AG04449 (cell line): ENCODE data around the gene KRT86.

ENCODE experiments used
- CTCF ChIA-PET: fragments of 350-600 bp; formaldehyde crosslinking; extraction: SDS; loops from one replicate; lab custom pipeline; 2021; ENCODE audit warnings: antibody characterized with exemption; lab: Yijun Ruan, JAX
- POLR2A ChIA-PET: fragments of 400-600, 350-600 bp; formaldehyde crosslinking; extraction: SDS; loops from one replicate; lab custom pipeline; 2020; ENCODE audit warnings: antibody characterized with exemption, inconsistent platforms; lab: Yijun Ruan, JAX
- DNase-seq: peaks from one replicate; pipeline ENCODE4 v3.0.0-alpha.2; 2010; ENCODE audit warnings: low read depth, low spot score
- H3K4me3 ChIP-seq: 2 replicates; pipeline ENCODE4 v1.5.1; 2011; ENCODE audit warnings: low read depth, mild to moderate bottlenecking, control low read depth, low read length
- CTCF ChIP-seq: IDR thresholded peaks from one replicate; pipeline ENCODE4 v1.5.1; 2011; ENCODE audit warnings: mild to moderate bottlenecking, moderate library complexity, low read length, control low read depth, inconsistent platforms; ENCODE audit not compliant: insufficient read depth; ENCODE audit errors: missing control alignments

Gene KRT86

GRCh38 chr12:52305921-52306705 lies 31.7 kb downstream of the KRT86 start:
- peak; percentile 4 for TF ChIP-seq CTCF
- ChIA-PET CTCF (interaction anchor here (0.8 to 9.5 kb wide), 15 partner anchors 8 to 579 kb away, joined by 3 to 182 read pairs (median 4); partner anchors contain the start of gene KRT83), POLR2A (no interaction called here)
- no peak for DNase-seq
- no peak overlapping the region for H3K4me3 ChIP-seq

- H3K4me3 ChIP-seq, result no peak overlapping the region
- no peak for DNase-seq
- ChIA-PET POLR2A (interaction anchor here (1.2 kb wide), 1 partner anchor 27 kb away, joined by 3 read pairs; no protein-coding TSS in a partner anchor), CTCF (interaction anchor here (0.8 to 9.5 kb wide), 17 partner anchors 9 to 578 kb away, joined by 3 to 182 read pairs (median 4); partner anchors contain the start of gene KRT83)
- no peak for TF ChIP-seq CTCF
Measured at GRCh38 chr12:52306731-52307130, 32.3 kb downstream of the KRT86 start.

GRCh38 chr12:52307836-52308805 lies 33.7 kb downstream of the KRT86 start:
- ChIA-PET POLR2A (interaction anchor here (1.0 to 1.2 kb wide), 2 partner anchors 28 to 29 kb away, joined by 3 read pairs; no protein-coding TSS in a partner anchor), CTCF (interaction anchor here (0.8 to 9.5 kb wide), 12 partner anchors 7 to 151 kb away, joined by 3 to 182 read pairs (median 8); partner anchors contain the start of gene KRT83)
- no peak for TF ChIP-seq CTCF
- DNase-seq, result no peak
- peak overlapping the region; percentile 53 for H3K4me3 ChIP-seq

- no peak for TF ChIP-seq CTCF
- ChIA-PET POLR2A (interaction anchor here (1.0 kb wide), 1 partner anchor 30 kb away, joined by 3 read pairs; no protein-coding TSS in a partner anchor), CTCF (interaction anchor here (0.6 to 9.5 kb wide), 8 partner anchors 11 to 283 kb away, joined by 3 to 182 read pairs (median 10); partner anchors contain the start of gene KRT83)
- H3K4me3 ChIP-seq, result peak overlapping the region; percentile 53
- no peak for DNase-seq
Measured at GRCh38 chr12:52308806-52309425, 34.5 kb downstream of the KRT86 start.

- no peak for DNase-seq
- ChIA-PET POLR2A (no interaction called here), CTCF (interaction anchor here (1.1 to 9.5 kb wide), 11 partner anchors 11 to 569 kb away, joined by 3 to 182 read pairs (median 4); partner anchors contain the start of gene KRT83)
- no peak for TF ChIP-seq CTCF
- H3K4me3 ChIP-seq, result no peak overlapping the region
Measured at GRCh38 chr12:52310622-52311284, 36.3 kb downstream of the KRT86 start.
